ENCODE data around the gene SPAG16. TPM values are rescaled to one million over a fixed set of nuclear protein-coding genes. Genes with fewer than 3 reads are reported as not detected.

The SPAG16 gene
- total RNA-seq, 1 donor from 2014 or later: 16.7 TPM

DNA sequence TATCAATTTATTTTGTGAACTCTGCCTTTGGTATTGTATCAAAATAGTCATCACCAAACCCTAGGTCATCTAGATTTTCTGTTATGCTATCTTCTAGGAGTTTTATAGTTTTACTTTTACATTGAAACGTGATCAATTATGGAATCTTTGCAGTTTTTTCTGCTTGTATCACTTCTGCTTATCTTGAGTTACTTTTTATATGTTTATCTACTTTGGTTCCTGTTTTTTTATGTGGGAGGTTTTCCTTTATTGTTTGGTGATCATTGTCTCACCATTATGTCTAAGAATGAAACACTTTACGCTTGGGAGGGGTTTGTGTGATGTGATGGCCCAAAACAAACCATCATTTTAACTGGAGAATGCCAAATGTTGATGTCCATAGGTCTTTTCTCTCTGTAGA is 261.2 kb downstream of the SPAG16 start:
- no peak overlapping the region for H3K4me2 ChIP-seq (ENCODE audit: low read length)

DNA sequence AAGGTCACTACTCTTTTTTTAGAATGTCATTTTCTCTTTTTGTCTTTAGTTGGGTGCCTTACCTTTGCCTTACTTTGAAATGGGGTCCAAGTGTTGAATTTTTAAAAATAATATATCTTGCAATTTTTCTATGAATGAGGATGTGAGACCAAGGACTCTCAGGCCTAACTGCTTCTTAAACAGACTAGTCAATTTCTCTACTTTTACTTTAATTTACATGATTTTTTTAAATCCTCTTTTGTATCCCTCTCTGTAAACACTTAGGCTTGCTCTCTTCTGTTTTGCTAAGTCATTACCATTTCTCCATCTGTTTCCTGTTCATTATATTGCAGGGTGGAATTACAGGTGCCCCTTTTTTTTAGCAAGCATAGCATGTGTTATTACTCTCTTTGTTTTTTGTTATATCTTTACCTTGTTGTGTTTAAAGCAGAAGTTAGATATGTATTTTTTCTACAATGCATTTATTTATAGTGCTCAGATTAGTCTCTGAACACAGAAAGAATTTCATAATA is 261.8 kb downstream of the SPAG16 start:
- Mint-ChIP-seq H3K36me3 (ENCODE audit: low read depth, unreplicated experiment) (no peaks in the 10 kb centered on the region), H3K4me3 (ENCODE audit: unreplicated experiment) (no peak overlapping the region), H3K9me3 (ENCODE audit: unreplicated experiment) (no peaks in the 10 kb centered on the region), H3K4me1 (ENCODE audit: low read depth, unreplicated experiment) (no peaks in the 10 kb centered on the region), H3K27ac (ENCODE audit: unreplicated experiment) (no peak overlapping the region), H3K27me3 (ENCODE audit: low read depth, unreplicated experiment) (no peaks in the 10 kb centered on the region)
- Histone ChIP-seq H3K9me3 (ENCODE audit: insufficient read depth, low read depth, low read length) (no peaks in the 10 kb centered on the region), H3K36me3 (ENCODE audit: insufficient read depth, low read length) (no peaks in the 10 kb centered on the region), H4K20me1 (ENCODE audit: insufficient read depth, low read length) (no peaks in the 10 kb centered on the region), H3K27me3 (ENCODE audit: insufficient read depth, low read length) (no peaks in the 10 kb centered on the region), H3K79me2 (ENCODE audit: insufficient read depth, low read length) (no peaks in the 10 kb centered on the region), H3K4me3 (ENCODE audit: insufficient read depth, low read depth, low read length) (no peak overlapping the region), H2AFZ (ENCODE audit: low read depth, low read length) (no peak overlapping the region), H3K9ac (ENCODE audit: low read length) (no peak overlapping the region), H3K4me2 (ENCODE audit: low read length) (no peak overlapping the region), H3K27ac (ENCODE audit: low read depth, low read length) (no peak overlapping the region), H3K4me1 (ENCODE audit: insufficient read depth, low read length) (no peaks in the 10 kb centered on the region)
- TF ChIP-seq EZH2 (IDR thresholded peaks at IDR 0.05; ENCODE audit: insufficient read depth, low read length): no peak
- TF ChIP-seq, protein P1, sequence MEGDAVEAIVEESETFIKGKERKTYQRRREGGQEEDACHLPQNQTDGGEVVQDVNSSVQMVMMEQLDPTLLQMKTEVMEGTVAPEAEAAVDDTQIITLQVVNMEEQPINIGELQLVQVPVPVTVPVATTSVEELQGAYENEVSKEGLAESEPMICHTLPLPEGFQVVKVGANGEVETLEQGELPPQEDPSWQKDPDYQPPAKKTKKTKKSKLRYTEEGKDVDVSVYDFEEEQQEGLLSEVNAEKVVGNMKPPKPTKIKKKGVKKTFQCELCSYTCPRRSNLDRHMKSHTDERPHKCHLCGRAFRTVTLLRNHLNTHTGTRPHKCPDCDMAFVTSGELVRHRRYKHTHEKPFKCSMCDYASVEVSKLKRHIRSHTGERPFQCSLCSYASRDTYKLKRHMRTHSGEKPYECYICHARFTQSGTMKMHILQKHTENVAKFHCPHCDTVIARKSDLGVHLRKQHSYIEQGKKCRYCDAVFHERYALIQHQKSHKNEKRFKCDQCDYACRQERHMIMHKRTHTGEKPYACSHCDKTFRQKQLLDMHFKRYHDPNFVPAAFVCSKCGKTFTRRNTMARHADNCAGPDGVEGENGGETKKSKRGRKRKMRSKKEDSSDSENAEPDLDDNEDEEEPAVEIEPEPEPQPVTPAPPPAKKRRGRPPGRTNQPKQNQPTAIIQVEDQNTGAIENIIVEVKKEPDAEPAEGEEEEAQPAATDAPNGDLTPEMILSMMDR (IDR thresholded peaks at IDR 0.05; ENCODE audit: insufficient read depth, low read depth, low read length): no peak
- no peak for DNase-seq (ENCODE audit: low read depth)
- FAIRE-seq: no peak

More for the DNA sequence above, 261.2 kb downstream of the SPAG16 start:
- FAIRE-seq (no peak), DNase-seq (ENCODE audit: low read depth) (no peak)
- Mint-ChIP-seq H3K36me3 (ENCODE audit: low read depth, unreplicated experiment) (no peaks in the 10 kb centered on the region), H3K27ac (ENCODE audit: unreplicated experiment) (no peak overlapping the region), H3K4me1 (ENCODE audit: low read depth, unreplicated experiment) (no peaks in the 10 kb centered on the region), H3K27me3 (ENCODE audit: low read depth, unreplicated experiment) (no peaks in the 10 kb centered on the region), H3K4me3 (ENCODE audit: unreplicated experiment) (no peak overlapping the region), H3K9me3 (ENCODE audit: unreplicated experiment) (no peaks in the 10 kb centered on the region)
- no peaks in the 10 kb centered on the region for H3K36me3 ChIP-seq (ENCODE audit: insufficient read depth, low read length)
- H2AFZ ChIP-seq (ENCODE audit: low read depth, low read length): no peak overlapping the region
- H3K79me2 ChIP-seq (ENCODE audit: insufficient read depth, low read length): no peaks in the 10 kb centered on the region
- H3K9me3 ChIP-seq (ENCODE audit: insufficient read depth, low read depth, low read length): no peaks in the 10 kb centered on the region
- no peak overlapping the region for H3K9ac ChIP-seq (ENCODE audit: low read length)
- TF ChIP-seq, protein P1 (IDR thresholded peaks at IDR 0.05; ENCODE audit: insufficient read depth, low read depth, low read length): no peak
- no peak for TF ChIP-seq EZH2 (IDR thresholded peaks at IDR 0.05; ENCODE audit: insufficient read depth, low read length)
- no peaks in the 10 kb centered on the region for H4K20me1 ChIP-seq (ENCODE audit: insufficient read depth, low read length)
- H3K4me1 ChIP-seq (ENCODE audit: insufficient read depth, low read length): no peaks in the 10 kb centered on the region
- H3K4me3 ChIP-seq (ENCODE audit: insufficient read depth, low read depth, low read length): no peak overlapping the region
- no peak overlapping the region for H3K27ac ChIP-seq (ENCODE audit: low read depth, low read length)
- H3K27me3 ChIP-seq (ENCODE audit: insufficient read depth, low read length): no peaks in the 10 kb centered on the region

DNA sequence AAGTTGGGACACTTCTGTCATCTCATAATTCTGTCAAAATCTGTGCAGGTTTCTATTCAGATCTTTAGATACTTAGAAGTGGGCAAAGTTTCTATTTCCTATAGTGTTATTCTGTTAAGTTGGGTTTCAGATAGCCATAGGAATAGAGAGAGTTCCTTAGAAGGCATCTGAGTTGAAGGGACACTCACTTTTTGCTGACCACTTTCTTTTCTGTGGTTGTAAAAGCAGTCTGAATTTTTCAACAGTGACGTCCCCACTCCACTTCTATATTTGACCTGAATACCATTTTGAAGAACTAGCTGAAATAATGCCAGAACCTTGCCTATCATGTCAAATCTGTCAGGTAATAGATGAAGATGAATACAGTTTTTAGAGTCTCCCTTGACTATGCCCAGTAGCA is 267.3 kb downstream of the SPAG16 start:
- H3K79me2 ChIP-seq (ENCODE audit: insufficient read depth, low read length): no peaks in the 10 kb centered on the region
- H2AFZ ChIP-seq (ENCODE audit: low read depth, low read length): no peak overlapping the region
- no peaks in the 10 kb centered on the region for H3K4me1 ChIP-seq (ENCODE audit: insufficient read depth, low read length)
- Mint-ChIP-seq H3K36me3 (ENCODE audit: low read depth, unreplicated experiment) (no peaks in the 10 kb centered on the region), H3K27me3 (ENCODE audit: low read depth, unreplicated experiment) (no peaks in the 10 kb centered on the region), H3K4me3 (ENCODE audit: unreplicated experiment) (no peak overlapping the region), H3K9me3 (ENCODE audit: unreplicated experiment) (peaks cover 1% of the 10 kb centered on the region), H3K4me1 (ENCODE audit: low read depth, unreplicated experiment) (no peaks in the 10 kb centered on the region), H3K27ac (ENCODE audit: unreplicated experiment) (no peak overlapping the region)
- no peaks in the 10 kb centered on the region for H3K9me3 ChIP-seq (ENCODE audit: insufficient read depth, low read depth, low read length)
- H3K36me3 ChIP-seq (ENCODE audit: insufficient read depth, low read length): no peaks in the 10 kb centered on the region
- H4K20me1 ChIP-seq (ENCODE audit: insufficient read depth, low read length): no peaks in the 10 kb centered on the region
- FAIRE-seq (no peak), DNase-seq (ENCODE audit: low read depth) (no peak)
- no peak for TF ChIP-seq EZH2 (IDR thresholded peaks at IDR 0.05; ENCODE audit: insufficient read depth, low read length)
- TF ChIP-seq, protein P1 (IDR thresholded peaks at IDR 0.05; ENCODE audit: insufficient read depth, low read depth, low read length): no peak
- H3K9ac ChIP-seq (ENCODE audit: low read length): no peak overlapping the region
- no peak overlapping the region for H3K27ac ChIP-seq (ENCODE audit: low read depth, low read length)
- H3K4me2 ChIP-seq (ENCODE audit: low read length): no peak overlapping the region
- H3K27me3 ChIP-seq (ENCODE audit: insufficient read depth, low read length): no peaks in the 10 kb centered on the region
- H3K4me3 ChIP-seq (ENCODE audit: insufficient read depth, low read depth, low read length): no peak overlapping the region

All from astrocyte (in vitro differentiated cells and primary cell).